ENCODE results near the gene STT3A.

Gene STT3A

GRCh38 chr11:125670172-125670571 lies 77.5 kb downstream of the STT3A start:
- no peak for DNase-seq

DNA sequence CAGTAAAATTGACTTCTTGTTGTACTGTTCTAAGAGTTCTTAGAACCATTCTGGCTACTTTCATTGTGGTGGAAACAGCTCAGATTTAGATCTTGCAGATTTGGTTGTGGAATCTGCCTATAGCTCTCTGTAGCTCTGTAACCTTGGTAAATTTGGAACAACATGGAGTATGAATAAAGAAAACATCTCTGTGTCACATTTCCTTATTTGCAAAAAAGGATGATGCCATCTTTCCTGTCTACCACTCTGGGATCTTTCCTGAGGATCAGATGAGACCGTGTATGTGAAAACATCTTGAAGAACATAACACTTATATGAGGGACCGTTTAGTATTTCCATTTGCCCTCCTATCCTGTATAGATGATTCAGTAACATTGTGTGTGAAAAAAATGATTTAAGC lies 78.9 kb downstream of the STT3A start:
- DNase-seq = no peak

Data from NCI-H1436 (cell line).